ENCODE results near the gene NMT1. TPM values are rescaled to one million over a fixed set of nuclear protein-coding genes. Genes with fewer than 3 reads are reported as not detected.

Gene NMT1
- total RNA-seq, 2 donors from 2014 or later, result 68.0 to 127 TPM

DNA sequence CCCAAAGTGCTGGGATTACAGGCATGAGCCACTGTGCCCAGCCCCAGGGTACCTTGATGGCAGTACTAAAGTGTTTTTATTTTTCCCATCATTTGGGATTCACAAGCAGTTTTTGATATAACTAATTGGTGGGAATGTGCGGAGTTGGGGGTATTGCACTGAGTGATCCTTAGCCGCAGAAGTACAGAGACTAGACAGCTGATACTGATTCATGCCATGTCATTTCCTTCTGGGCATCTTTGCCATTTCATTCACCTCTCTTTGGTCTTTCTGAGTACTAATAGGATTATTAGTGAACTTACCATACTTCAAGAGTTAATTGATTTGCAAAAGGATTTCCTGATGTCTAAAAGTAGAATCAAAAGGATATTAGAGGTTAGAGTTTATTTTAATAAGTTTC is 9.7 kb downstream of the NMT1 start:
- intact Hi-C loops (cut with DNase I), result no loop called here
- Histone ChIP-seq H3K27me3 (no peaks in the 10 kb centered on the region), H3K9ac (ENCODE audit: low read depth in 2 of 2, low read length in 2 of 2) (no peak overlapping the region), H3K4me3 (no peak overlapping the region), H3K9me3 (no peaks in the 10 kb centered on the region), H3K4me1 (no peaks in the 10 kb centered on the region), H3K36me3 (no peaks in the 10 kb centered on the region), H3K27ac (no peak overlapping the region)
- TF ChIP-seq, protein P1, sequence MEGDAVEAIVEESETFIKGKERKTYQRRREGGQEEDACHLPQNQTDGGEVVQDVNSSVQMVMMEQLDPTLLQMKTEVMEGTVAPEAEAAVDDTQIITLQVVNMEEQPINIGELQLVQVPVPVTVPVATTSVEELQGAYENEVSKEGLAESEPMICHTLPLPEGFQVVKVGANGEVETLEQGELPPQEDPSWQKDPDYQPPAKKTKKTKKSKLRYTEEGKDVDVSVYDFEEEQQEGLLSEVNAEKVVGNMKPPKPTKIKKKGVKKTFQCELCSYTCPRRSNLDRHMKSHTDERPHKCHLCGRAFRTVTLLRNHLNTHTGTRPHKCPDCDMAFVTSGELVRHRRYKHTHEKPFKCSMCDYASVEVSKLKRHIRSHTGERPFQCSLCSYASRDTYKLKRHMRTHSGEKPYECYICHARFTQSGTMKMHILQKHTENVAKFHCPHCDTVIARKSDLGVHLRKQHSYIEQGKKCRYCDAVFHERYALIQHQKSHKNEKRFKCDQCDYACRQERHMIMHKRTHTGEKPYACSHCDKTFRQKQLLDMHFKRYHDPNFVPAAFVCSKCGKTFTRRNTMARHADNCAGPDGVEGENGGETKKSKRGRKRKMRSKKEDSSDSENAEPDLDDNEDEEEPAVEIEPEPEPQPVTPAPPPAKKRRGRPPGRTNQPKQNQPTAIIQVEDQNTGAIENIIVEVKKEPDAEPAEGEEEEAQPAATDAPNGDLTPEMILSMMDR (IDR thresholded peaks at IDR 0.05), result no peak
- DNase-seq, result no peak

DNA sequence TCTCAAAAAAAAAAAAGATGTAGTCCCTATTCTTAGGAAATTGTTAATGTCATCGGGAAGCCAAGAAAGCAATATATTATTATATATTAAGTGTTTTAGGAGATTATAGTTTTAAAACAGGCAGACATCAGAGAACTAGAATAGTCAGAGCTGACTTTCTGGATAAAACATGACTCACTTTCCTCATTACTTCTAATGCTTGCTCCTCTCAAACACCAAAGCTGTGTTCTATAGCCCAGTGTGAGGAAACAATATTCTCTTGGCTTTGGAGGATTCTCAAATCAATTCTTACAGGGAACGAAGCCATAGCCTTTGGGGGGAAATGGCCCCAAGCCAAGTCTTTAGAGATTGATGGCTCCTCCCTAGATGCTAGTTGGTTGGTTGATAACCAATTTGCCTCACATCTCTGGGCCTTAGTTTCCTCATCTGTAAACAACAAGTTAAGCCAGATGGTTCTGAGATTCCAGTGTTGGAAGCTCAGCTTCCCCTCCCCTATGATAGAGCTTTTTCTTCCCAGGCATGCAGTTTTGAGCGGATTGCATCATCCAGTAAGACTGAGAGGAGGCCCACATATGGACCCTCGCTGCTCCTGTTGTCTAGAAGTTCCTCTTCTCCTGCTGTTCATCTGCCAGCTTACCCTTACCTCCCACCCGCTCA is 12.4 kb downstream of the NMT1 start:
- H3K36me3 ChIP-seq, result no peaks in the 10 kb centered on the region
- H3K9ac ChIP-seq (ENCODE audit: low read depth in 2 of 2, low read length in 2 of 2), result no peak overlapping the region
- intact Hi-C loops (cut with DNase I), result no loop called here
- TF ChIP-seq, protein P1 (IDR thresholded peaks at IDR 0.05), result no peak
- H3K27ac ChIP-seq, result peak overlapping the region; percentile 24
- no peak overlapping the region for H3K4me3 ChIP-seq
- no peak for DNase-seq
- H3K9me3 ChIP-seq, result no peaks in the 10 kb centered on the region
- H3K4me1 ChIP-seq, result no peaks in the 10 kb centered on the region
- no peaks in the 10 kb centered on the region for H3K27me3 ChIP-seq

DNA sequence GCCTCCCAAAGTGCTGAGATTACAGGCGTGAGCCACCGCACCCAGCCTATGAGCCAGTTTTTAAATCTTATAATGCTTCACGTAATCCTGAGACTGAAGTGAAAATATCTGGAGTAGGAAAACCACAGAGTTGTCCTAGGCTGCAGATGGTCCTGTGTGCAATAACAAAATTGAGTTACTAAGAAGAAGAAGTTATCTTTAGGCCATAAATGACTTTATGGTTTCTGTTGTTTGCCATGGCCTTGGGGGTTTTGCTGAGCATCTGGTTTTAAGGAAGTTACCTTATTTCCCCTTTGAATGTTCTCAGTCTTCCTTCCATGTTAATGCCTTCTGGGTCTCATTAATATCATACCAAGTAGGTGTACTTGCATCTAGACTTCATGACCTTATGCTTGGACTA is 16.5 kb downstream of the NMT1 start:
- DNase-seq, result no peak
- TF ChIP-seq, protein P1 (IDR thresholded peaks at IDR 0.05), result no peak
- Histone ChIP-seq H3K9ac (ENCODE audit: low read depth in 2 of 2, low read length in 2 of 2) (no peak overlapping the region), H3K4me3 (no peak overlapping the region), H3K27ac (no peak overlapping the region), H3K4me1 (no peaks in the 10 kb centered on the region), H3K27me3 (no peaks in the 10 kb centered on the region), H3K9me3 (no peaks in the 10 kb centered on the region), H3K36me3 (no peaks in the 10 kb centered on the region)
- intact Hi-C loops (cut with DNase I), result no loop called here

- Histone ChIP-seq H3K9me3 (no peaks in the 10 kb centered on the region), H3K9ac (ENCODE audit: low read depth in 2 of 2, low read length in 2 of 2) (no peak overlapping the region), H3K27ac (no peak overlapping the region), H3K4me3 (no peak overlapping the region), H3K4me1 (no peaks in the 10 kb centered on the region), H3K27me3 (no peaks in the 10 kb centered on the region), H3K36me3 (no peaks in the 10 kb centered on the region)
- intact Hi-C loops (cut with DNase I), result no loop called here
- no peak for DNase-seq
- TF ChIP-seq, protein P1 (IDR thresholded peaks at IDR 0.05), result no peak
These were observed 20.1 kb downstream of the NMT1 start for GRCh38 chr17:45081047-45081703.

DNA sequence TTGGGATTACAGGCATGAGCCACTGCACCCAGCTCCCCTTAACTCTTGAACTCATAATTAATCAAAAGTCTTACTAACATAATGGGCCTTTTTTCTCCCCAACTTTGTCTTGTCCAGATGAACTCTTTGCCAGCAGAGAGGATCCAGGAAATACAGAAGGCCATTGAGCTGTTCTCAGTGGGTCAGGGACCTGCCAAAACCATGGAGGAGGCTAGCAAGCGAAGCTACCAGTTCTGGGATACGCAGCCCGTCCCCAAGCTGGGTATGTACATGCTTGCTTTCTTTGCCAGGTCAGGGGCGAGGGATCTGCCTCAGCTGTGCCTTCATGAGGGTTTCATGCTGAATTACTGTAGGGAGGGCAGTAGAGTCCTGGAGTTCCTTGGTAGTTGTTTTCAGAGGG is 25.3 kb downstream of the NMT1 start:
- Histone ChIP-seq H3K27me3 (no peaks in the 10 kb centered on the region), H3K4me3 (no peak overlapping the region), H3K27ac (no peak overlapping the region), H3K9ac (ENCODE audit: low read depth in 2 of 2, low read length in 2 of 2) (no peak overlapping the region), H3K4me1 (no peaks in the 10 kb centered on the region), H3K9me3 (no peaks in the 10 kb centered on the region), H3K36me3 (no peaks in the 10 kb centered on the region)
- no peak for DNase-seq
- TF ChIP-seq, protein P1 (IDR thresholded peaks at IDR 0.05), result no peak
- intact Hi-C loops (cut with DNase I), result no loop called here

All from colonic mucosa (tissue), 4 donors.